SW480 (cell line): ENCODE measurements around the gene GGN.
A peak's percentile ranks its signal among the peaks of the same experiment; 100 is the strongest.
"Not testable (repeated sequence)": the region's sequence is repeated elsewhere in the genome, so short reads cannot be mapped to it uniquely, and the experiment has no call there.

Experiments
- DNase-seq: peaks from one replicate; pipeline ENCODE4 v3.0.0-alpha.2; 2016; ENCODE audit warnings: low spot score

The GGN gene

GRCh38 chr19:38386300-38386970 lies 1.4 kb downstream of the GGN start:
- DNase-seq: no peak

GRCh38 chr19:38385804-38386257 lies 2.0 kb downstream of the GGN start:
- no peak for DNase-seq

- no peak for DNase-seq
Observed at GRCh38 chr19:38385057-38385803, 2.6 kb downstream of the GGN start.

- DNase-seq: peak; percentile 38
Observed at GRCh38 chr19:38384209-38385027, 3.4 kb downstream of the GGN start.

GRCh38 chr19:38383743-38384142 lies 4.1 kb downstream of the GGN start:
- DNase-seq: no peak

GRCh38 chr19:38383184-38383583 lies 4.7 kb downstream of the GGN start:
- DNase-seq: no peak

- DNase-seq: no peak
Observed at GRCh38 chr19:38381138-38381537, 6.7 kb downstream of the GGN start.

GRCh38 chr19:38378866-38379265 lies 9.0 kb downstream of the GGN start:
- DNase-seq: no peak

GRCh38 chr19:38377052-38377451 lies 10.8 kb downstream of the GGN start:
- no peak for DNase-seq

- no peak for DNase-seq
Observed at GRCh38 chr19:38376576-38376975, 11.3 kb downstream of the GGN start.

- DNase-seq: no peak
Observed at GRCh38 chr19:38375748-38376147, 12.1 kb downstream of the GGN start.

GRCh38 chr19:38375098-38375493 lies 12.7 kb downstream of the GGN start:
- no peak for DNase-seq

- peak; percentile 100 for DNase-seq
Observed at GRCh38 chr19:38374332-38375097, 13.3 kb downstream of the GGN start, which contains the start of gene PSMD8. Gene PSMD8 (plus strand): TSS chr19:38374571. CDS start chr19:38374602, 31 bp downstream.

GRCh38 chr19:38373907-38374331 lies 13.9 kb downstream of the GGN start:
- no peak for DNase-seq

- no peak for DNase-seq
Observed at GRCh38 chr19:38371081-38371480, 16.8 kb downstream of the GGN start.

GRCh38 chr19:38370299-38370698 lies 17.5 kb downstream of the GGN start:
- DNase-seq: no peak

GRCh38 chr19:38369584-38369983 lies 18.2 kb downstream of the GGN start:
- no peak for DNase-seq

- DNase-seq: no peak
Observed at GRCh38 chr19:38367041-38367440, 20.8 kb downstream of the GGN start.

- not testable (repeated sequence) for DNase-seq
Observed at GRCh38 chr19:38362946-38363688, 24.7 kb downstream of the GGN start.

GRCh38 chr19:38362076-38362945 lies 25.5 kb downstream of the GGN start:
- peak; percentile 93 for DNase-seq
